A549 (cell line): Measurements from ENCODE around the gene CTBP2.

Experiments used
- CTCF ChIP-seq: fragments of >200 bp; sonication (Bioruptor Twin); formaldehyde crosslinking; IDR thresholded peaks from 3 replicates; pipeline ENCODE4 v1.5.1; 2016
- EHMT2 ChIP-seq: fragments of 200-600 bp; sonication (generic); IDR thresholded peaks from 2 replicates; pipeline ENCODE4 v1.6.1; 2016; ENCODE audit warnings: antibody characterized with exemption, low read depth, mild to moderate bottlenecking, moderate library complexity
- POLR2A ChIP-seq: IDR thresholded peaks from 2 replicates; pipeline ENCODE4 v1.6.1; 2012; ENCODE audit warnings: mild to moderate bottlenecking, low read length
- REST ChIP-seq: fragments of 200-600 bp; sonication (generic); IDR thresholded peaks from 2 replicates; pipeline ENCODE4 v1.6.1; 2016; ENCODE audit warnings: antibody characterized with exemption, mild to moderate bottlenecking, moderate library complexity
- RNF2 ChIP-seq: fragments of 200-600 bp; sonication (generic); IDR thresholded peaks from 2 replicates; pipeline ENCODE4 v1.6.1; 2016; ENCODE audit warnings: low read depth, mild to moderate bottlenecking, antibody characterized with exemption, moderate library complexity, borderline replicate concordance
- SMC3 ChIP-seq: fragments of >200 bp; sonication (Bioruptor Twin); formaldehyde crosslinking; IDR thresholded peaks from 3 replicates; pipeline ENCODE4 v1.6.1; 2018; ENCODE audit warnings: inconsistent platforms
- USF2 ChIP-seq: fragments of 450-650 bp; IDR thresholded peaks from 2 replicates; pipeline ENCODE4 v1.6.1; 2014; ENCODE audit warnings: antibody characterized with exemption
- ZFP36 ChIP-seq: fragments of 450-650 bp; IDR thresholded peaks from 2 replicates; pipeline ENCODE4 v1.6.1; 2014; ENCODE audit warnings: borderline replicate concordance; ENCODE audit not compliant: partially characterized antibody

- no peak for TF ChIP-seq CTCF
- no peak for TF ChIP-seq ZFP36
- no peak for TF ChIP-seq POLR2A
- no peak for TF ChIP-seq SMC3
- no peak for TF ChIP-seq RNF2
- no peak for TF ChIP-seq EHMT2
- no peak for TF ChIP-seq REST
- no peak for TF ChIP-seq USF2
These were observed 129.7 kb downstream of the CTBP2 start for GRCh38 chr10:125030567-125031197.
